Measurements from ENCODE around the gene RAB24.

Gene RAB24

GRCh38 chr5:177275883-177276282 lies 27.6 kb downstream of the RAB24 start:
- H3K27ac ChIP-seq (replicated peaks): no peak overlapping the region
- TF ChIP-seq GABPA (IDR thresholded peaks at IDR 0.05; ENCODE audit: low read depth) (no peak), POLR2AphosphoS5 (IDR thresholded peaks at IDR 0.05; ENCODE audit: low read depth) (no peak), CTCF (IDR thresholded peaks at IDR 0.05; ENCODE audit: insufficient read depth, low read length) (no peak)
- H3K4me3 ChIP-seq (replicated peaks; ENCODE audit: insufficient read depth, low read length): no peak overlapping the region
- no peaks in the 10 kb centered on the region for H3K27me3 ChIP-seq (ENCODE audit: insufficient read depth, poor library complexity, severe bottlenecking)
- no peak for DNase-seq (ENCODE audit: low read depth in 1 of 2, low spot score in 1 of 2)

GRCh38 chr5:177271113-177271512 lies 32.4 kb downstream of the RAB24 start:
- no peak overlapping the region for H3K4me3 ChIP-seq (replicated peaks; ENCODE audit: insufficient read depth, low read length)
- H3K27ac ChIP-seq (replicated peaks): no peak overlapping the region
- no peak for DNase-seq (ENCODE audit: low read depth in 1 of 2, low spot score in 1 of 2)
- H3K27me3 ChIP-seq (ENCODE audit: insufficient read depth, poor library complexity, severe bottlenecking): no peaks in the 10 kb centered on the region
- TF ChIP-seq REST (IDR thresholded peaks at IDR 0.05; ENCODE audit: insufficient replicate concordance, low read depth) (no peak), CTCF (IDR thresholded peaks at IDR 0.05; ENCODE audit: insufficient read depth, low read length) (no peak), SPI1 (IDR thresholded peaks at IDR 0.05; ENCODE audit: borderline replicate concordance, low read depth) (no peak), GABPA (IDR thresholded peaks at IDR 0.05; ENCODE audit: low read depth) (no peak), POLR2AphosphoS5 (IDR thresholded peaks at IDR 0.05; ENCODE audit: low read depth) (no peak)

- Histone ChIP-seq H3K4me3 (replicated peaks; ENCODE audit: insufficient read depth, low read length) (no peak overlapping the region), H3K27ac (replicated peaks) (no peak overlapping the region), H3K27me3 (ENCODE audit: insufficient read depth, poor library complexity, severe bottlenecking) (no peaks in the 10 kb centered on the region)
- TF ChIP-seq CTCF (IDR thresholded peaks at IDR 0.05; ENCODE audit: insufficient read depth, low read length): no peak
- no peak for TF ChIP-seq GABPA (IDR thresholded peaks at IDR 0.05; ENCODE audit: low read depth)
- DNase-seq (ENCODE audit: low read depth in 1 of 2, low spot score in 1 of 2): no peak
These were observed 32.9 kb downstream of the RAB24 start for GRCh38 chr5:177270653-177271052.

GRCh38 chr5:177269976-177270375 lies 33.5 kb downstream of the RAB24 start:
- Histone ChIP-seq H3K27ac (replicated peaks) (no peak overlapping the region), H3K27me3 (ENCODE audit: insufficient read depth, poor library complexity, severe bottlenecking) (no peaks in the 10 kb centered on the region), H3K4me3 (replicated peaks; ENCODE audit: insufficient read depth, low read length) (no peak overlapping the region)
- no peak for DNase-seq (ENCODE audit: low read depth in 1 of 2, low spot score in 1 of 2)
- TF ChIP-seq POLR2AphosphoS5 (IDR thresholded peaks at IDR 0.05; ENCODE audit: low read depth) (no peak), SPI1 (IDR thresholded peaks at IDR 0.05; ENCODE audit: borderline replicate concordance, low read depth) (no peak), GABPA (IDR thresholded peaks at IDR 0.05; ENCODE audit: low read depth) (no peak), REST (IDR thresholded peaks at IDR 0.05; ENCODE audit: insufficient replicate concordance, low read depth) (no peak), CTCF (IDR thresholded peaks at IDR 0.05; ENCODE audit: insufficient read depth, low read length) (no peak)

All from HL-60 (cell line).